Fibroblast of skin of right quadriceps (primary cell): Measurements from ENCODE around the gene ZMIZ1.

Source experiments
- DNase-seq: peaks from one replicate; pipeline ENCODE4 v3.0.0-alpha.2; 2013

The ZMIZ1 gene

DNA sequence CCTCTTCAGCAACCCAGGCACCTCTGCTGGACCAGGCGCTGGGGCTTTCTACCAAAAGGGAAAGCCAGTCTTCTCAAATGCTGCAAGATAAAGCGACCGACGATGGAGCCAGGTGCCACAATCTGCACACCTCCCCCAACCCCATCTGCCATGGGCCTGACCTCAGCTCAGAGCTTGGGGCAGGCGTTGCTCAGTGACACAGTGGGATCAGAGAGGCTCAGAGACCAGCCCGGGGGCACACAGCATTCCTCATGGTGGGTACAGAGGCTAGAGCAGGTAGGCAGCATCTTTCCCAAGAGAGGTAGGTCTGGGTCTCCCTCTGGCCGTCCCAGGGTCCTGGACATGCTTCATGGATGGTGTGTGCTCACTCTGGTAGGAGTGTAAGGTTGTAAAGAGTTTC, 56.3 kb downstream of the ZMIZ1 start:
- DNase-seq, result no peak

DNA sequence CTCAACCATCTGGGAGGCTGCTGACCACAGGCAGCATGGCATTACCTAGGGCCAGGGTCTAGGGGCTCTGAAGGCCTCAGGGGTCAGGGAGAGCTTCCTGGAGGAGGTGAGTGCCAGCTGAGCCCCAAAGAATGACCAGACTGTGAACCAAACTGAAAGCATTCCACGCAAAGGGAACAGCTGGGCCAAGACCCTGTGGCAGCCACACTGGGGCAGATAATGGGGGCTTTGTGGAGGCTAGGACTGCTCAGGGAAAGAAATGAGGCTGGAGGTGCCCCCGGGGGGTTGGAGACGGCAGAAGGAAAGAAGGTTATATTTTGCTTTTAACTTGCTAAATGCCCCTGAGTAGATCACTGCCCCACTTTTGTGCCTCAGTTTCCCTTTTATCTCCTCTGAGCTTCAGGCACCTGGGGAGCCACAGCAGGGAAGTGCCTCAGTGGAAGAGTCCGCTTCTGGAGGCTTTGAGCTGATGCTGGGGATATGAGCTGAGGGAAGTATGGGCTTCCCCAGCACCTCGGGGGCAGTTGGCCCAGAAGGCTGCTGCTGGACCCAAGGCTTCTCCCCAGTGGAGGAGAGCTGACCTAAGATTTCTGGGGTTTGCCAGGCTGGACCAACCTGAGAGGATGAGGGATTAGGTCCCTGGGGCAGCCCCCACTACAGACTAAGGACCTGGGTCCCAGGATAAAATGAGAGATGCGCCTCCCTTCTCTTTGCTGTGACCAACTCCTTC, 57.8 kb downstream of the ZMIZ1 start:
- DNase-seq, result no peak

DNA sequence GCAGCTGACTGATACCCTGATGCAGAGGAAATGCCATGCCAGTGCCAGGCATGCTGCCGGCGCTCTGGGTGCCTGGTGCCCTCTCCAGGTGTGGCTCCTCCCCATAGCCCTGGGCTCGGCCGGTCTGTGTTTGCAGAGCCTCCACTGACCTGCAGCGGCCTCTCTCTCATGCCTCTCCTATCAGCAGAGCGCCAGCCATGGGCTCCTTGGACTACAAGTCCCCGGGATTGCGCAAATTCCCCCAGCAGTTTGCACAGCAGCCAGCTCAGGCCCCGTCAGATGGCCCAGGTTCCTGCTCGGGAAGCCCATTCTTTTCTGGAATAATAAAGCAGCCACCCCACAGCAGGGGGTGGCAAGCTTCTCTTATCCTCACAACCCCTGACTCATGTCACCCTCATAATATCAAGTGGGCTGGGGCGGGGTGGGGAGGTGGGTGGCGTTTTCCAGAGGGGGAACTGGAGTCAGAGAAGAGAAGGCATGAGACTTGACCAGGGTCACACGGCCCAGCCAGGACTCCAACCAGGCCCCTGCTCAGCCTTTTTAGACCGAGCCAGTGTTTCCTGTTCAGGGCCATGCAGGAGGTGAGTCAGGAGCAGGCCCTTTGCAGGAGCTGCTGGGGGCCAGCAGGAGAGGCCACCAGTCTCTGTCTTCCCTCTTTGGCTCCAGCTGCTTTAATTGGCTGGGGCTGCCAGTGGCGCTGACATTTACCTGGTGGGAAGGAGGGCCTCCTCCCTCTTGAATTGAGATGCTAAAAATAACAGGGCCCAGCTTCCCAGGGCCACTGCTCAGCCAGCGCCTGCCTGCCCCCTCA, 58.6 kb downstream of the ZMIZ1 start:
- DNase-seq, result peak; percentile 77

DNA sequence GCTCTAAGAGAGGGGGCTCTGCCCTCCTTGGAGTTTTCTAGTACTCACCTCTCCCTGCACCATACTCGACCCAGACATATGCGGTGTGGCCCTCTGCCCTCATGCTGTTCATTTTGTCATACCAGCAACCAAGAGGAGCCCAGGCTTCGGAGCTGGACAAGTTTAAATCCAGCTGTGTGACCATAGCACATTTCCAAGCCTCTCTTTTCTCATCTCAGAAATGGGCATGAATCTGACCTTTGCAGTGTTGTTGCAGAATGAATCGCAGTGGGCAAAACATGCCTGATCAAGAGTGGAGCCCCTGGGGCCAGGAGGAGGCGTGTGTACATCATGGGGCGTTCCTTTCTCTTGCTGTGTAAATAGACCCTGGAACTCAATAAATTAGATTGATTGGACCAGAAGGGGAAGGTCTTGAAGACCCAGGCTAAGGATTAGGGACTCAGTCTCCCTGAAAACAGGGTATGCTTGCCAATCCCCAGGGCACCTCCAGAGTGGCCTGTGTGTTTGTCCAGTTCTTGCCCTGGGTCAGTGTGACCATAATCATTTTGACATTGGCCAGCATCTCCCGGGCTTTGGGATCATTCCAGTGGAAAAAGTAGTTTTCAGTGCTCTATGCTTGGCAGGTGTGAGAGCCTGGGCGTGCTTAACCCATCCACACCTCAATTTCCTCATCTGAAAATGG, 59.6 kb downstream of the ZMIZ1 start:
- DNase-seq, result no peak

DNA sequence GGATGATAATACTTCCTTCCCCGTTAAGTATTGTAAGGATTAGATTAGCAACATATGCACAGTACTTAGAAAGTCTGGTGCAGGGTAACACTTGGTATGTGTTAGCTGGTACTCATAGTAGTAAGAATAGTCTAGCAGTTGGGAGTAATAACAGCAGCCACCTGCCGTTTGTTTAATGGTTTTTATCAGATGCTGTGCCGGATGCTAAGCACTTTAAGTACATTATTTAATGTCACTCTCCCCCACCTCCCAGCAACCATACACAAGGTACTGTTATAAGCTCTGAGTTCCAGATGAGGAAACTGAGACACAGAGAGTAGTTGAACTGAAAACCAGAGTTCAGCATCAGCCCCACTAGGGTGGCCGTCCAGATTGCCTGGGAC, 60.1 kb downstream of the ZMIZ1 start:
- DNase-seq, result no peak

DNA sequence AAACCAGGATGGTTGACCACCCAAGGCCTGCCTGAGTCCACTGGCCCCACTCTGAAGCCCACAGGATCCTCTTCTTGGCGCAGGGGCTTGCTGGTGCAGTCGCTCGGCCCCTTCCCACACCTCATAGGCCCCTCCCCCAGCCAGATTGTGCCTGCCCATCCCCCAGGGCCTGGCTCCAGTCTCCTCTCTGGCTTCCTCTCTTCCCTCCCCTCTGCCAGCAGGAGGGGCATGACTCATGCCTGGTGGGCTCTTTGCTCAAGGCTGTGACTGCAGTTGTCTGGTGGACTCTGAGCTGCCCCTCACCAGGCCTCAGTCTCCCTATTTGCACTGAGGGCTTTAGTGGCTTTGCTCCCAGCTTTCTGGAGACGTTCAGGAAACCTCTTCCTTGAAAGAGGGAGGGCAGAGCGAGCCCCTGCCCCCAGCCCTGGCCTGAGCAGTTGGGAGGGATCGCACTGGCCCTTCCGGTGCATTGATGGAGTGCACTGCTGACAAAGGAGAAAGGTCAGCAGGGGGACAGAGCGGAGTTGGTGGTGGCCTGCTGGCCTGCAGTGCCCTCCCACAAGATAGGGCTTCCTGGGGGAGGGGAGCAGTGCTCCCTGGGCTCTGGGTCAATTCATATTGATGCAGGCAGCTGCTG, 60.7 kb downstream of the ZMIZ1 start:
- peak; percentile 71 for DNase-seq

- no peak for DNase-seq
Measured at GRCh38 chr10:79130255-79130654, 61.5 kb downstream of the ZMIZ1 start.

DNA sequence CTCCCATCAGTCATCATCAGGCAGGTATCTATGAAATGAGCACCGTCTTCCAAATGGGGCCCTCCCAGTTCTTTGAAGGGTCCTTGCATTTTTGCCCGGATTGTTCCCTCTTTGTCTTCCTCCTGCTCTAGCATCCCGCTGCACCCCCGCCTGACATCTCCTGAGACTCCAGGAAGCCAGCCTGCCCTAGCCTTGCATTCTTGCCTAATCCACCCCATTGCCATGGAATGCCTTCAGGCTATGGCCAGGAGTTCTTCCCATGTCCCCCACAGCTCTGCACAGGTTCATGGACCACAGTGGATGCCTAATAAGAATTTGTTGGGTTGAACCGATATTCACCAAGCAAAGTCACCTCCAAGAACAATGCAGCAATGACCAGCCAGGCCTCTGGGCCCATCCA, 62.1 kb downstream of the ZMIZ1 start:
- DNase-seq, result peak; percentile 59

DNA sequence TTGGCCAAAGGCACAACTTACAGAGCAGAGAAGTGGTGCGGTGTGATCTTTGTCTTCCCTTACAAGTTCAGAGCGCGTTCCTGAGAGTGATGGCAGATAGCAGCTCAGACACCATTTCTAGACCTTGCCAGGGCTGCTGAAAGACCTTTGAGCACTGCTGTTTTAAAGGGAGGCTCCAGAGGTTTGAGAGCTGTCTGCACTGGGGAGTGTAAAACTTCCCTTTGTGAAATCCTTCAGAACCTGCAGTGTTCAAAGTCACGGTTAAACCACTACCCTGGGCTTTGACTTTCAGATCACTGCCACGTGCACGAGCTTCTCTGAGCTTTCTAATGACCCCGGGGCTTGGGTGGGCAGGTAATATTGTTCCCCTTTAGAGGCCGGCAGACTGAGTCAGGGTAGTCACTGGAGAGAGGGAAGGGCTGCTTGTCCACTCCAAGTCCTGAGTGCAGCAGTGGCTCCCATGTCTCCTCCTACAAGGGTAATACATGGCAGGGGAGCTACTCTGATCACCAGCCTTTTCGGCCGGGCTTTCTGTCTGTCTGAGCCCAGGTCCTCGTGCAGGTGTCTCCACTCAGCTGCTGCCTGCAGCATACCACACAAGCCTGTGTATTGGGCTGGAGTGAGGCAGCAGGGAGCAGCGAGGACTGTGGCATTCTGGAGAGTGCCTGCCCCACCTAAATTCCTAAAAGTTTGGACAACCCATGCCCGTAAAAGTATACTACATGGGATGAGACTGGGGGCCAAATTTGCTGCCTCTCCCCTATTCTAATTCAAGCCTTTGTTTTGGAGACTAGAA, 63.3 kb downstream of the ZMIZ1 start:
- DNase-seq, result no peak

DNA sequence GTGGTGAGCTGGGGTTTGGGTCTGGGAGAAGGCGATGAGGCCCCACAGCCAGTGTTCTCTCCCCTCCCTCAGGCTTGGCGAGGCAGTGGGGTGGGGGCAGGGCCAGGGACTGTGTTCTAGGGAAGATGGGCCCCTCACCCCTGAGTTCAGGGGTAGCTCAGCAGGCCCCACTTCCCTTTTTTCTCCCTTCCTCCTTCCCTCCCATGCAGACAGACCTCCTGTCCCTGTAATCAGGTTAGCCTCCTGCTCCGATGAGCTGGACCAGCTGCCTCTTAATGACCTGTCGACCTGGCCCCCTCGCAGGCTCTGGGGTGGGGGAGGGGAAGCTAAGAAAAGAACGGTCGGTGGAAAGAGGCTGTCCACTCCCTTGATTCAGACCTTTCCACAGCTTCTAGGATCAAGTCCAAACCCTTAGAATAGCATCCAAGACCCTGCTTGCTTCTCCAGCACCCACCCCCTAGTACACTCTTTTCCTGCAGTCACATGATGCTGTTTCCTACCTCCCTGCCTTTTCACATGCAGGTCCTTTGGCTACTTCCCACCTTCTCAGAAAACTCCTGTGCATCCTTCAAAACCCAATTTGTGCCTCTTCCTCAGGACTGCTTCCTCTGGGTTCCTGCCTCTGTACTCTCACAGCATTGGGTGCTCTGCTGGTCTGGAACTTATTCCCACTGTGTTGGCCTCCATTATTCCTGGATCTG, 64.1 kb downstream of the ZMIZ1 start:
- no peak for DNase-seq

DNA sequence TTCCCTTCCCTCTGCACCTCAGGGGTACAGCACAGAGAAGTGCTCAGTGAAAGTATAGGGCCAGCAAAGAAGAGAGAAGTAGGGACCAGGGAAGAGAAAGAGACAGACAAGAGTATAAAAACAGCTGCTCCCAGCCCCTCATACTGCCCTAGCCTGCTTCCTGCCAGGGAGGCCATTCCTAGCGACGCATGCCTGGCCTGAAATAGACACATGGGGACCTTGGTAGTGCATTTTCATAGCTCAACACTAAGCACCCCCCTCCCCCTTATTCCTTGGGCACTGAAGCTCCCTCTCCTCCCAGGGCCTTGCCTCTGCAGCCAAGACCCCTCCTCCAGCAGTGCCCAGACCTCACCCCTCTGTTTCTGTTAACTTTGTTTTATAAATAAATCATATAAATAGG, 64.7 kb downstream of the ZMIZ1 start:
- no peak for DNase-seq

- no peak for DNase-seq
Measured at GRCh38 chr10:79135790-79136189, 67.0 kb downstream of the ZMIZ1 start.

DNA sequence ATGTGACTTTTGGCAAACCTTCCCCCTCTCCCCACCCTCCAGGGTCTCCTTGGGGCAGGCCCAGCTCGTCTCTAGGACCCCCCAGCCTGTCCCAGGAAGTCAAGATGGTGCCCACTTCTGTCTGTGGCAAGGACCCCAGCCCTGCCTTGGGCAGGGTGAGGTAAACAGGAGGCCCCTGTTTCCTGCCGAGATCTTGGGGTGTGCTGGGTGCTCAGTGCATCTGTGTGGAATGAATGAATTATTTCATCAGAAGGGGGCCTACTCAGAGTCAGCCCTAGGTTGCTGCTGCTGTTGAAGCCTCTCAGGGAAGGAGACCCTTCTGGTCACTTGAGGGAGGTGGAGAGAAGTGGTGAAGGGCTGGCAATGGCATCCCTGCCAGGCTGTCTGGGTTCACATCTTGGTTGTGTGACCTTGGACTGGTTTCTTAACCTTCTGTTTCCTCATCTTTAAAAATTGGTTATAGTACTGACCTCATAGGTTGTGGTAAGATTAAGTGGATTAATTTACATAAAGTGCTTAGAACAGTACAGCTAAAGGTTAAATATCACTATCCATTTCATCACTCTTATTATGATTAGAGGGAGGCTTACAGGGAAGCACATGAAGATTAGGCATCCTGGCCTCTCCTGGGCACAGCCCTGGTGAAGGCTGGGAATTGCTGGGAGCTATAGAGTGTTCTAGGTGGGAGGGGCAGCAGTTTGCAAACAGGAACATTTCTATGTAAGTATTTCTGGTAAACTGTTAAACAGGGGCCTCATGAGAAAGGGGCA, 67.7 kb downstream of the ZMIZ1 start:
- DNase-seq, result no peak

- DNase-seq, result no peak
Measured at GRCh38 chr10:79137300-79137756, 68.6 kb downstream of the ZMIZ1 start.

DNA sequence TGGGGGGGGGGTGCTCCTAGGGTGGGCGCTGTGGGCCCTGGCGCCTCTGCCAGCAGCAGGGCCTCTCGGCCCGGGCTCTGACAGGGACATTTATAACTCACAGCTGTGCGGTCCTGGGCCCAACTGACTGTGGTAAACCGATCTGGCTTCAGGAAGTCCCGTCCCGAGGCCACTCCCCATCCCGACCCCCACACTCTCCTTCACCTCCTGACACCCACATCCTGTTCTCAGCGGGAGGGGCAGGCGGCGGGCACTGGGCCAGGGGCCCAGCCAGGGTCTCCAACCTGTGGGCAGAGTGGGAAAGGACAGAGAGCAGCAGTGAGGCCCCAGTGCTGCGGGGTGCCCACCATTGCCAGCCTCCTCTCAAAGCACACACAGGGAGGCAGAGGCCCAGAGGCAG, 69.1 kb downstream of the ZMIZ1 start:
- DNase-seq, result no peak

DNA sequence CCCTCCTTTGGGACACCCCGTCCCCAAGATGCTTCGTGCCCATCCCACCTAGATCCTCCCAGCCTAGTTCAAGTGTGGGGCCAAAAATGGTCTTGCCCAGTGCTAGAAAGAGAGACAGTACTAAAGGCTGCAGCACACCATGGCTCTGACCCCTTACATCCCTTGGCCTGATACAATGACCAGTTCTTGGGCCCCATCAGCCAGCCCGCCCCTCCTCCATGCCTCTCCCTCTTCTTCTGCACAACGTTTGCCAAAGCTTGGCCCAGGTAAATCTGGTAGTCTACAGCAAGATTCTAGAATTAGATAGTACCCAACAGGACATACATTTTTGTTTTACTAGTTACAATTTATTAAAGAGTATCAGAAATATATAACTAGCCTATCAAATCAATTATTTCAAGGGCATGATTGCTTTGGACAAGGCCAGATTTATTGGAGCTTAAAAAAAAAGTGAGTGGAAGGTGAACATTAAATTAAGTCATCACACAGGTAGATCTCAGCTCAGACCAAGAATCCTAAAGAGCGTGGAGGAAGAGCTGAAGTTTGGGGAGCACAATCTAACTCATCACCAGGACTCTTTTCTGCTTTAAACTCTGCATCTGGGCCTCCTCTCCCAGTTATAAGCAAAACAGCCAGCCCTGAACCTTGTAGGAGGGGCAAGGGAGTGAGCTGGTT, 69.8 kb downstream of the ZMIZ1 start:
- DNase-seq, result no peak

DNA sequence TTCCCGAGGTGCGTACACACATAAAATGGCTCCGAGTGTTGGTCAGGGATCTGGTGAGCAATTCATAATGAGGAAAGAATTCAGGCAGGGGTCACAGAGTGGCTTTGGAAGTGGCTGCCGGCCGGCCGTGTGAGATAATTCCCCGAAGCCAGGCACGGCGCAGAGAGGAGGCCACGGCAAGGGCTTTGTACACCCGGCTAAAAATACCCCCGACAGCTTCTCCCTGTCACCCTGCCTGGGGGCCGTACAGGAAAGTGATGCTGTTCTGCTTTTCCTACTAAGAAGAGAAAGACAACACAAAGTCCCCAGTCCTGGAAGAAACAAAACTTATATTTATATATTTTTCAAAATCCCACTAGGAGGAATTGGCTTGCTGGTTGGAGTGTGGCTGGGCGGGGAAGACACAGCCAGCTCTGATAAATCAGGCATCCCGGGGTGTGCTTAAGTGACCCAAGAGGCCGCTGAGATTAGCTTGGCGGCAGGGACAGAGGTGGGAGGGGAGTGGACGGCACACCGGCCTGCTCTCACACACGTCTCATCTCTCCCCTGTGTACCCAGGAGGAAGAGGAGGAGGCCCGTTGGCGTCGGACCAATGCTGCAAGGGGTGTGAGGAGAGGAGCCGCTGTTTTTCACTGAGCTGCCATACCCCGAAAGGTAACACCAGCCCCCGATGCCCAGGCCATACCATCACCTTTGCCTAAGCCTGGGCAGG, 70.5 kb downstream of the ZMIZ1 start:
- peak; percentile 68 for DNase-seq

GRCh38 chr10:79140085-79140793, 71.5 kb downstream of the ZMIZ1 start:
- peak; percentile 44 for DNase-seq

- peak; percentile 42 for DNase-seq
Measured at GRCh38 chr10:79140855-79141254, 72.1 kb downstream of the ZMIZ1 start.
